ENCODE results near the gene VWA2. TPM values are rescaled to one million over a fixed set of nuclear protein-coding genes. Genes with fewer than 3 reads are reported as not detected.

The VWA2 gene
- total RNA-seq, 1 experiment from 2014 or later: not detected

DNA sequence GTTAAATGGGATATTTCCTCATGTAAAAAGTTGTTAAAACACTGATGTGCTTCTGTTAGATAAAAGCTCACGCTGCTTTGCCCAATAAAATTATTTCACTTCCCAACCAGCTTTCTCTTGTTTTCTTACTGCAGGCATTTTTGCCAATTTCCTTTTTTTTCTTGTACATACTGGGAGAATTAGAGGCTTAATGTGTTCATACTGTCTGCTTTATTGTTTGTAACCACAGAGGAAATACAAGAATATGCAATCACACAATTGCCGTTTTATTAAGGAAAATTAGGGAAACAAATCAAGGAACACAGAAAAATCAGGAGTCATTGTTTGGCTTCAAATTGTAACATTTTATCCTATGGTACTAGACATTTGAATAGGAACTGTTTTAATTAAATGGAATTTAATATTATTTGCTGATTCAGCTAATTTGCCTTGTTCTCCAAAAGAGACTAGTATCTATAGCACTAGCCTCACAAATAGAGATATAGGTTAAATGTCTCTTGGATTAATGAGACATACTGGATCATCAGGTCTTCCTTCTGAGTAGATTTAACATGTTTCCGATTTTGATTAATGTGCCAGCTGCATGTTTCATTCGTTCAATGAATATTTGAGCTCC is 6.4 kb upstream of the VWA2 start:
- Histone ChIP-seq H3K4me1 (ENCODE audit: control insufficient read depth in 1 of 2, insufficient read depth in 2 of 2, low read length in 2 of 2) (no peaks in the 10 kb centered on the region), H3K4me3 (replicated peaks in 1 of 2; ENCODE audit: low read depth in 1 of 2, low read length in 2 of 2) (no peak overlapping the region), H3K9me3 (ENCODE audit: control insufficient read depth in 1 of 2, insufficient read depth in 1 of 2, low read depth in 1 of 2, low read length in 2 of 2) (no peaks in the 10 kb centered on the region), H3K27ac (ENCODE audit: low read depth, low read length) (no peak overlapping the region), H3K79me2 (ENCODE audit: insufficient read depth, low read length) (no peaks in the 10 kb centered on the region), H3K36me3 (ENCODE audit: control insufficient read depth in 1 of 2, insufficient read depth in 2 of 2, low read length in 2 of 2) (no peaks in the 10 kb centered on the region), H4K20me1 (ENCODE audit: insufficient read depth) (no peaks in the 10 kb centered on the region), H3K9me2 (ENCODE audit: insufficient read depth) (no peaks in the 10 kb centered on the region), H2AFZ (ENCODE audit: low read depth, low read length, poor library complexity, severe bottlenecking) (no peak overlapping the region), H3K27me3 (ENCODE audit: insufficient read depth, low read length) (peaks cover 35% of the 10 kb centered on the region; the same call in 1 of the 2 replicates), H3K9ac (ENCODE audit: low read length) (no peak overlapping the region), H3K4me2 (ENCODE audit: low read length) (no peak overlapping the region)
- ChIA-PET CTCF (no interaction called here), RAD21 (ENCODE audit: low non-redundant PET in 1 of 2, low total read pairs in 2 of 2, uncharacterized antibody in 2 of 2, unreplicated experiment in 2 of 2) (no interaction called here), POLR2A (interaction anchor here (0.7 kb wide), 1 partner anchor 71 kb away, joined by 3 read pairs; no protein-coding TSS in a partner anchor)
- BruUV-seq (replicated peaks): no TSS peak
- no peak for DNase-seq (ENCODE audit: low read depth, low spot score)
- no peak for TF ChIP-seq FOSL1 (IDR thresholded peaks at IDR 0.05; ENCODE audit: low read depth)
- no peak for TF ChIP-seq TCF7L2 (IDR thresholded peaks at IDR 0.05; ENCODE audit: borderline replicate concordance, extremely low read depth, insufficient read depth, insufficient read length)
- TF ChIP-seq EGR1 (IDR thresholded peaks at IDR 0.05; ENCODE audit: low read depth): no peak
- no peak for TF ChIP-seq ZBTB33 (IDR thresholded peaks at IDR 0.05; ENCODE audit: extremely low read depth, insufficient replicate concordance, low read length)
- no peak for TF ChIP-seq SRF (IDR thresholded peaks at IDR 0.05; ENCODE audit: low read depth)
- TF ChIP-seq RAD21 (IDR thresholded peaks at IDR 0.05; ENCODE audit: low read depth): no peak
- no peak for TF ChIP-seq MAX (IDR thresholded peaks at IDR 0.05)
- no peak for TF ChIP-seq POLR2AphosphoS5 (IDR thresholded peaks at IDR 0.05; ENCODE audit: low read depth, low read length)
- no peak for TF ChIP-seq SP1 (IDR thresholded peaks at IDR 0.05; ENCODE audit: low read depth)
- no peak for TF ChIP-seq CTCF (IDR thresholded peaks at IDR 0.05 in 2 of 3, conservative IDR thresholded peaks at IDR 0.05 in 1 of 3; ENCODE audit: borderline replicate concordance in 1 of 3, insufficient read depth in 1 of 3, low read depth in 2 of 3, low read length in 2 of 3)
- TF ChIP-seq CEBPB (IDR thresholded peaks at IDR 0.05; ENCODE audit: low read depth): no peak
- no peak for TF ChIP-seq ZNF274 (IDR thresholded peaks at IDR 0.05; ENCODE audit: low read depth, low read length)
- no peak for TF ChIP-seq JUND (IDR thresholded peaks at IDR 0.05)
- no peak for TF ChIP-seq EZH2phosphoT487 (IDR thresholded peaks at IDR 0.05; ENCODE audit: borderline replicate concordance)
- TF ChIP-seq EZH2 (IDR thresholded peaks at IDR 0.05): no peak
- TF ChIP-seq POLR2A (IDR thresholded peaks at IDR 0.05; ENCODE audit: borderline replicate concordance, extremely low read depth, insufficient read depth, insufficient read length): no peak
- no peak for TF ChIP-seq YY1 (IDR thresholded peaks at IDR 0.05; ENCODE audit: extremely low read depth, insufficient replicate concordance, low read depth, low read length)
- TF ChIP-seq, protein P1, sequence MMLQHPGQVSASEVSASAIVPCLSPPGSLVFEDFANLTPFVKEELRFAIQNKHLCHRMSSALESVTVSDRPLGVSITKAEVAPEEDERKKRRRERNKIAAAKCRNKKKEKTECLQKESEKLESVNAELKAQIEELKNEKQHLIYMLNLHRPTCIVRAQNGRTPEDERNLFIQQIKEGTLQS (IDR thresholded peaks at IDR 0.05): no peak
- intact Hi-C loops (cut with micrococcal nuclease): no loop called here
- ATAC-seq: no peak

All from HCT116 (cell line).